ENCODE results near the gene GOLGA6A.
"Not testable (repeated sequence)": the region's sequence is repeated elsewhere in the genome, so short reads cannot be mapped to it uniquely, and the experiment has no call there.

GOLGA6A gene, protein sequence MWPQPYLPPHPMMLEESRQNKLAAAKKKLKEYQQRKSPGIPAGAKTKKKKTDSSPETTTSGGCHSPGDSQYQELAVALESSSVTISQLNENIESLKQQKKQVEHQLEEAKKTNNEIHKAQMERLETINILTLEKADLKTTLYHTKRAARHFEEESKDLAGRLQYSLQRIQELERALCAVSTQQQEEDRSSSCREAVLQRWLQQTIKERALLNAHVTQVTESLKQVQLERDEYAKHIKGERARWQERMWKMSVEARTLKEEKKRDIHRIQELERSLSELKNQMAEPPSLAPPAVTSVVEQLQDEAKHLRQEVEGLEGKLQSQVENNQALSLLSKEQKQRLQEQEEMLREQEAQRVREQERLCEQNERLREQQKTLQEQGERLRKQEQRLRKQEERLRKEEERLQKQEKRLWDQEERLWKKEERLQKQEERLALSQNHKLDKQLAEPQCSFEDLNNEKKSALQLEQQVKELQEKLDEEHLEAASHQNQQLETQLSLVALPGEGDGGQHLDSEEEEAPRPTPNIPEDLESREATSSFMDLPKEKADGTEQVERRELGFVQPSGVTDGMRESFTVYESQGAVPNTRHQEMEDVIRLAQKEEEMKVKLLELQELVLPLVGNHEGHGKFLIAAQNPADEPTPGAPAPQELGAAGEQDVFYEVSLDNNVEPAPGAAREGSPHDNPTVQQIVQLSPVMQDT

DNA sequence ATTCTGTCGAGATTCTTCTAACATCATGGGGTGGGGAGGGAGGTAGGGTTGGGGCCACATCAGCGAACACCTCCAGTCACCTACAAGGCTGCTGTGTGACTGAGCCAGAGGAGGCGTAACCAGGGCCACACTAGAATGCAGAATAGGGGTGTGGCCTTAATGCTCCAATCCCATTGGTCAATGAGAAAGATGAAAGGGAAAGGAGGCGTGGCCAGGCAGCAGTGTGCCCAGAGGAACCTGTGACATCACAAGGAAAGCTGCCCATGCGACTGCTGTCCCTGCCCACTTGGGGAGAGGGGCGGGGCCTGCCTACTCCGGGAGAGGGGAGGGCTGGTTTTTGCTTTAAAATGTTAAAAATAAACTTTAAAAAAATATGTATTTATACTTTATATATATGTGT, at the start of gene GOLGA6A:
TSS of gene GOLGA6A (minus strand) at position 101 of the 400 bp plus-strand sequence. CDS start at position 60, 41 bp downstream.
- not testable (repeated sequence) for DNase-seq (ENCODE audit: low spot score)

DNA sequence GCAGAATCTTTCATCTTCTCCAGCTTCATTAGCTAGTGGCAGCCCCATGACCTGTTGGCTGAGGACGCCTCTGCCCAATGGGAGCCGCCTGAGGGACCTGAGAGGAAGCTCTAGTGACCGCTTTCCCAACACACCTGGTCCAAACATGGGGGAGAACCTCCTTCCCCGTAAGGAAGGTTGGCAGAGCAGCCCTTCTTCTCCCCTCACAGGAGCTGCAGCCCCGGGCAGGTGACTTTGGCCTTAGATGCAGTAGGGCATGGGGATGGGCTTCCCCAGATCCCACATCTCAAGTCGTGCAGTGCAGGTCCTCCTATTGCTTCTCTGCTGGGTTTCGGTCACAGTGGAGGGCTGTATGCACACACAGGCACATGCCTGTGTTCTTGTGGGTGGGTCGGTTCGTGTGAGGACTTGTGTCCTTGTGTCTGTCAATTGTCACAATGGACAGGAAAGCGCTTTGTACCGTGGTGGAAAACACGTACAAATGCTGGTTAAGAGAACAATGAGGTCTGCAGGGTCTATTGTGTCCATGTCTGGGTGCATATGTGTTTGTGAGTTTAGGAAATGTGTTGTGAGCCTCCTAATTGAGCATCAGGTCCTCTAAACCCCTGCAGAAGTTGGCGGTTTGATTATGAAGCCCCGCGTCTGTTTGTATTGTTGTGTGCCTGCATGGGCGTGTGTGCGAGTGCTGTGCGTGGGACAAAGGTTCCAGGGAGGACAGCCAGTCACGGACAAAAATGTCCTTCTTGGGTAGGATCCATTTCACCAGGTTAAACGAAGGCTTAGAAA, 49.5 kb upstream of the GOLGA6A start:
- DNase-seq (ENCODE audit: low spot score), result no peak

DNA sequence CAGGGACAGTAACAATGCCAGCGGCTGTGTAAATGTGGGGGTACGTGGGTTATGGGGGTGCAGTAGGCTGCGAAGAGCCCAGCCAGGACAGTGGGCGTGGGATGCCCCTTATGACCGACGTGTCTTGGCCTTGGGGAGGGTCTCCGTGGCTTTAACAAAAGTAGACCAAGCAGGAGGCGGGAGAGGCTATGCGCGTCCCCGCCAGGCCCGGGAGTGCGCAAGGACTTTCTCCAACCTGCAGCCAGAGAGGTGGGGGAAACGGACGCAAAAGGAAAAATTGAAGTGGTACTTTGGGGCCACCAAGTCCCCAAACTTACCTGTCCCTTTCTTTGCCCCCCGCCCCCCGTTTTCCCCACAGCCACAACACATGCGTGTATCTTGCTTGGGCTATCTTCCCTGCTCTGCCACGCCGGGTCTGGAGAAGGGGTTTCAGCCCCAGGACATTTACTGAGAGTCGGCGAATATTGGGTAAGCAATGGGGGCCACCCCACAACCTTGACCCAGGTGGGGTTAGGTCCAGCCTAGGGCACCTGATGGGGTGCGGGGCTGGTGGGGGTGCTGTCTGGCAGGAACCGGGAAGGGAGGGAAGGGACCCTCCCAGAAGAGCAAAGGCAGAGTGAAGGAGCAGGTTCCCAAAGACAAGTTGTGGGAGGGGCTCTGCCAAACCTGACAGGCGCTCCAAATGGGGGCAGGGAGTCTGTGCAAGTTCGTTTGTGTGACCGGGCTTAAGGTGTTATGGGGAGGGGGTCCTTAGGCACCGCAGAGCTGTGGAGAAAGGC, 48.7 kb upstream of the GOLGA6A start:
- DNase-seq (ENCODE audit: low spot score), result no peak

DNA sequence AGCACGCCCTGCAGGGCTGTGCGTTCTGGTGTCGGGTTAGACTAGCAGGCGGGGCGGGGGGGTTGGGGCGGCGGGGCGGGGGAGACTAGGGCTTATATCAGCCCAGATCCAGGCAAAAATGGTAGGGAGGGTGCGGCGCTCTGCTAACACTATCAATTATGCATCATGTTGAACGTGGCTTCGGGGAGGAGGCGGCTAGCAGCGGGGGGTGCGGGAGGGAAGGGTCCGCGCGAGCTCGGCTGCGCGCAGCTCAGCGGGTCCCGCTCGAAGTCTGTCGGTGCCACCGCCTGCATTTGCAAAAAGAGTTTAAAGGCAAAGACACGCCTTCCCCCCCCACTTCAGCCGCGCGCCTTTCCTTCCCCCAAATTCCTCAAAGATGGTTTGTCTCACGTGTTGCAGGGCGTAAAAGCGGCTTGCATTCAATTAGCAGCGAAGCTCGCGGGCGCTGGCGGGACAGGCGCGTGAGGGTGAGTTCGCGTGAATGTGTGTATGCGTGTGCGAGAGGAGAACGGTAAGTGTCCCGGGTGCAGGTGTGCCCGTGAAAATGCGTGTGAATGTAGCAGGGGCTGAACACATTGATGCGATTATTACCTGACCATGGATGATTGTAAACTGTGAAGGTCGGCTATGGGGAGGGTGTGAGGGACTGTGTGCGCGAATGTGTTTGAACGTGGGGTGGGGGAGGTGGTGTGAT, 48.0 kb upstream of the GOLGA6A start, which contains the start of gene ISLR2:
TSS of gene ISLR2 (plus strand) at position 432 of the 694 bp plus-strand sequence. CDS start 2,169 bp downstream, outside the sequence.
- no peak for DNase-seq (ENCODE audit: low spot score)

DNA sequence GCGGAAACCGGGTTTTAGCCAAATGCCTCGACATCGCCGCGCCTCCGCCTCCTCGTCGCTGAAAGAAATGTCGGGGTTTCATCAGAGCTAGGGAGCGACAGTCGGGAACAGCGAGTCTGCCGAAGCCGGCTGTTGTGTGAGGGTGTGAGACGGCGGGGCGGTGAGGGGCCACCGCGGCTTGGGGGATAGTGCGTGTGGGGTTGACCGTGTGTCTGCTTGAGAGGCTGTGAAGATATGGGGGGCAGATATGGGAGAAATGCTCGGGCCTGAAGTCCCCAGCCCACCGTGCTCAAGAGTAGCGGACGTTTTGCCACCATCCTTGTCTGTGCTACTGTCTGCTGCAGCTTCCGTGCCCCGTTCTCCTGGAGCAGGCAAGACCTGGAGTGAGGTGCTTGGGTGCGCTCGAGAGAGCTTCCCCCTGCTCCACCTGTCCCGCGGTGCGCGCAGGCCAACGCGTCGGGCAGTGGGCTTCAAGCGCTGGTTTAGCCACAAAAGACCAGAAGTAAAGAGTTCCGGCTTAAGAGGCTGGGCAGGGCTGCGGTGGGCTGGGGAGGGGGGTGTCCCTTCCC, 47.3 kb upstream of the GOLGA6A start:
- no peak for DNase-seq (ENCODE audit: low spot score)

DNA sequence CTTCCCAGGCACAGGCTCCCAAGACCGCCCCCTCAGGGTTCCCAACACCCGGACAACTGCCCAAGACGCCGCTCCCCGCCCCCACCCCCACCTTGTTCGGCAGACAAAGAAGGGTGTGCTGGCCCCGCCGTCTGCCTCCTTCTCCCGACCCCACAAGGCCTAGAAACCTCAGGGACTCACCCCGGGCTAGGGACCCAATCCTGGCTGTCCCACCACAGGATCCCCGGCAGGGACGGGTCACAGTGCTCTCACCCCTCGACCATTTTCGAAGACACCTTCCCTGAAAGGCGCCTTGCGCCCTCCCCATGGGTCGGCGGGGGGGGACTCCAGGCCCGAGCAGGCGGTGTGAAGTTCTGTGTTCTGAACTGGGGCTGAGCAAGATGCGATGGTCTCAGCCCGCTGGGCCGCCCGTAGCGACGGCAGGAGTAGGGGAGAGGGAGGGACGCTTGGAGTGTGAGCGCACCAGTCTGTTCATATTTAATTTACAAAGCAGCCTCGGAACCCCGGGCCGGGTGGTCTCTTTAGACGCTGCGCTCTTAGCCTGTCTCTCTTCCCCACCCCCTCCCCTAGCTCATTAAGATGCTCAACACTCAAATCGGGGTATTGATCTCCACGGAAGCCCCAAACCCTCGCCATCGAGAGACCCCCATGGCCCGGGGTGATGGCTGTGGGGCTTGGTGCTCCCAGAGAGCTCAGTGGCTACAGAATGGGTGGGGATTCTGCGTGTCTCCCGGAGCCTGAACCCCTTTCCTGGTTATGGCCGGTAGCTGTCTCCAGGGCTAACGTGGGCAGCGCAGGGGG, 46.6 kb upstream of the GOLGA6A start:
- no peak for DNase-seq (ENCODE audit: low spot score)

DNA sequence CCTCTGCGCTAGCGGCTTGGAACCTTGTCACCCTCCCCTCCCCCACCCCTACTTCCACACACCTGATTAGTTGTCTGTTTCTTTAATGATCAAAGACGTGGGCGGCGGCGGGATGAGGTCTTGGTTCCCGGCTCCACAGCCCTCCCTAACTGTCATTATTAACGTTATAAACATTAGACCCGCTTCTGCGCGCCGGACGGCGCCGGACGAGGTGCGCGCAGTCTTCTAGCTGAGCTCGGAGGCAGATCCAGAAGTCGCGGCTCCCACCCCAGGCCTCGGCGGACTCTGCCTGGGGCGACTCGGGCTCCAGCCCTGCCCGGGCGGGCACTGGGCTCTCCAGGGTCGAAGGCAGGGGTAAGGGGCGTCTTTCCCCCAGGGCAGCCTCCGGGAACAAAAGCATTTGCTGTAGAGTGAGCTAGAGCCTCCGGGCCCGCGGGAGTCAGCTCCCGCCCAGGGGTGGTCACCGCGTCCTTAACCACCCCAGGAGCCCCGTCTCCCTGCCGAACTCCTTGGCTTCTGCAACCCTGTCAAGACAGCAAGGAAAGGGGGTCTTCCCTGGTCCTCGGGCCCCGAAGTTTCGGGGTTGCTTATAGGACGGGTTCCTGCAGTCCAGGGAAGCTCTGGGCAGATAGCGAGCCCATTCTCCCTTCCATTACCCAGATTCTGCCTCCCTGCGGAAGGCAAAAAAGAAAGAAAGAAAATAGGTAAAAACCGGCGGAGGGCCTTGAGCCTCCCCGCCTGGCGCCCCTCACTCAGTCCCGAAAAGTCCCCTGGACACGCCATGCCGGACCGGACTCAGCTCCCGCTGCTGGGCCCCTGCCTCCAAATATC, 45.8 kb upstream of the GOLGA6A start:
- DNase-seq (ENCODE audit: low spot score), result no peak

DNA sequence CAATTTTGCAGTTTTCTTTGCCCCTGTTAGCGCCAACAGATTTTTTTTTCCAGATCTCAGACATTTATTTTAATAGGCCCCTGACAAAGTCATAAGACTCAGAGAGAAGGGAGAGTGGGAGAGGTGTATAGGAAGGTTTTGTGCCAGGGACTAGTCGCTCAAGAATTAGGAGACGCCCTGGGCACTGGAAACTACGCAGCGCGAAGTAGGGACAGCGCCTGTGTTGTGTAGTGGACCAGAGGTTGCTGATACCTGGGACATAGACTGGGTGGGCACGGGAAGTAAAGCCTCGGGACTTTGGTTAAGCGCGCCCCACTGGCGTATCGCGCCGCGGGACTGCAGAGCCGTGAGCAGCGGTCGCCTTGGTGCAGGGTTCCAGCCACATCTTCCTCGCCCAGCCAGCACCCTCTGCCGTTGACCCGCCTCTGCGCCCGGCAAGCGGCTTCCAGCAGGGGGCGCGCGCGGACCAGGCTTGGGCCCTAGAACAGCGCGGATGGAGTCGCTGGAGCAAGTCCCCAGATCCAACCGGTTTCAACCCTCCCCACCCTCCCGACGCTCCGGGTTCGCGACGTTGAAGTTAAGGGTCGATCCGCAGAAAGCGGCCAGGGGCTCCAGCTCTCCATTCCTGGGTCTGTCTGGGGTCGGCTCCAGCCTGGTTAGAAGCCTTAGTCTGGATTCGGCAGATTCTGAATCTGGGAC, 45.1 kb upstream of the GOLGA6A start:
- DNase-seq (ENCODE audit: low spot score), result peak; percentile 96

DNA sequence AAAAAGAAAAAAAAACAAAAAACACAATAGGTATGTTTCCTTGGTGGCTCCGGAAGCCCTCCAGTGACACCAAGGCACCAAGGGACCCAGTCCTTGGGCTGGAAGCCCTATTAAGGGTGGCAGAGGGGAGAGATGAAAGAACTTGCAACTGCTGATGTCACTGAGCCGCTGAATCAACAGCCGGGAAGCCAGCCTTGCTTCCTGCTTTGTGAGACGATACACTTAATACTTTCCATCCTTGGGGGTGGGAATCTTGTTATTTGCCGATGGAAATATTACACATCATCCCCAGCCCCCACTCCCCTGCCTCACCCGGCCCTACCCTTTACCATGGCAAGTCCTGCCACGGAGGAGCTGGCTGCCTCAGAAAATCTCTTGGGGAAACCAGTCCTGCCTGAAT, 42.4 kb upstream of the GOLGA6A start:
- DNase-seq (ENCODE audit: low spot score), result no peak

DNA sequence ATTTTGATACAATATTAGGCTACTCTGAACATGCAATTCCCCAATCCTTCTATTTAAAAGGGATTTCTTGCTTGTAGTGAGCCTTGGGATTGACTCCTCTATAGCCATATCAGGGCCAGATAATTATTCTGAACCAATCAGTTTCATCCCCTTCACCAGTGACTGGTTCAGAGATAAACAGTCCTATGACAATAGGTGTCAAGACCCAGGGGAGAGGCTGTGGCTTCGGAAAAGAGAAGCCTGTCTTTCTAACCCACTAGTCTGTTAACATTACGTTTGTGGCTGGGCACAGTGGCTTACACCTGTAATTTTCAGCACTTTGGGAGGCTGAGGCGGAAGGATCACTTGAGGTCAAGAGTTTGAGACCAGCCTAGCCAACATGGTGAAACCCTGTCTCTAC, 41.8 kb upstream of the GOLGA6A start:
- no peak for DNase-seq (ENCODE audit: low spot score)

DNA sequence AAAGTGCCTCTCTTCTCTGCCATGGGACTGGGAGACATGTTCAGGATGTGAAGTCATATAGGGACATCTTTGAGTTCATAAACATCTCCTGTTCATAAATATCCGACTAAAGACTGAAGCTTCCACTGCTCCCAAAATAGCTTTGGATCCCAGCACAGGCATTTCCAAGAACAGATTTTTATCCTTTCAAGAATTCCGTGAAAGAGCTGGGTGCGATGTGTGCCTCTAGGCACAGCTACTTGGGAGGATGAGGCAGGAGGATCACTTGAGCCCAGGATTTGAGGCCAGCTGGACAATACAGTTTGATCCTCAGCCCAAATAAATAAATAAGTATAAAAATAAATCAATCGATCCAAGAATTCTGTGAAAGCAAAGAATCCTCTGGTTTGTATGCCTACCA, 41.3 kb upstream of the GOLGA6A start:
- DNase-seq (ENCODE audit: low spot score), result no peak

DNA sequence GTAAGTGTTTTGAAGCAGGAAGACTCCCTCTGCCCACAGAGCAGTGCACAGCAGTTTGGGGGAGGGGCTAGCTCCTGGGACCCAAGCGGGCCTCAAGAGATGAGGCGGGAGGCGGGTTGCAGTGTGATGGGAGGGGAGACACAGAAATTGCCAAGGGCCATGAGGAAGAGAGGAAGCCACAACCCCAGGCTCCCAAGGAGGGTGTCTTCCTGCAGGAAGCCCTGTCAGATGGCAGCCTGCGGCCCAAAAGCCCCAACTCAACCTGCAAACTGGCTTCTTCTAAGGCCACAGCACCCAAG, 40.7 kb upstream of the GOLGA6A start:
- no peak for DNase-seq (ENCODE audit: low spot score)

DNA sequence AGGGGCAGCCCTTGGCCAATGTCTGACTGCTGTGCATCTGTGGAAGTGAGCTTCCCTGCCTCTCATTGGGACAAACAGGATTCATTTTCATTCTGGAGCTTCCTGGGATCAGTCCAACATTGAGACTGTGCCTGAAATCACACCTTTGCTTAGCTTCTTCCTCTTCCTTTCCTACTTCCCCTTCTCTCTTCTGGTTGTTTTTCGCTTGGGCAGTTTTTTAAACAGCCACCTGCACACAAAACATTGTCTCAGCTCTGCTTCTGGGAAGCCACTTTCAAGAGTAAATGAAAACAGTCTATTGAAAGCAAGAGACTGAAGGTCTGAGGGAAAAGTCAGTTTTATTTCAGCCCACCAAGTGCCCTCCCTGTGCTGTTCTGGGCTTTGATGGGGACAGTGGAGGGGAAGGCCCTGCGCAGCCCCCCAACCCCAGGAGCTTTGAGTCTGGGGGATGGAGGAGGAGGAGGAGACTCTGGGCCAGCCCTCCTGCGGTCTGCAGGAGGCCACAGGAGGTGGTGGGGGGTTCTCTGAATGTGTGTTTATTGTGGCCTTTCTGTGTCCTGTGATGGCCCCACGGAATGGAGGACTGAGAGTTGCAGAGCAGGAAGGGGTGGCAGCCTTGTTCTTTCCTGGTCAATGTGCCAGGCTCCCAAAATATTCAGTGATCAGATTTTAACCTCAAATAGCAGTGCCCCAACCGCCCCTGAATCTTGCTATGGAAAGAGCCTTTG, 40.2 kb upstream of the GOLGA6A start:
- DNase-seq (ENCODE audit: low spot score), result no peak

DNA sequence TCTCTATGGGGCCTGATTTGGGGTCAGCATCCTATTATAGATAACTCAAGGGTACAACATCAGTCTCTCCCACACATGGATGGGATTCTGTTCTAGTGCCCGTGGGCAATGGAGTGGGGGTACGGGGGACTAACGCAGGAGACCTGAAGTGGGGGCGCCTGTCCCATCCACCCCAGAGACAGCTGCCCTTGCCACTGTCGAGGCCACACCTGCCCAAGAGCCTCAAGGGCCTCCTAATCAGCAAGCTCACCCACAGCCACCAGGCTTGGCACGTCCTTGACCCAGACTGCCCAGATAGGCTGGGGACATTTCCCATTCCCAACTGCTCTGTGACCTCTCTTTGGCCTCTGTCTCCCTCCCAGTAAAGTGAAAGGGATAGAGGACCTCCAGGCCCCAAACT, 39.5 kb upstream of the GOLGA6A start:
- DNase-seq (ENCODE audit: low spot score), result no peak

DNA sequence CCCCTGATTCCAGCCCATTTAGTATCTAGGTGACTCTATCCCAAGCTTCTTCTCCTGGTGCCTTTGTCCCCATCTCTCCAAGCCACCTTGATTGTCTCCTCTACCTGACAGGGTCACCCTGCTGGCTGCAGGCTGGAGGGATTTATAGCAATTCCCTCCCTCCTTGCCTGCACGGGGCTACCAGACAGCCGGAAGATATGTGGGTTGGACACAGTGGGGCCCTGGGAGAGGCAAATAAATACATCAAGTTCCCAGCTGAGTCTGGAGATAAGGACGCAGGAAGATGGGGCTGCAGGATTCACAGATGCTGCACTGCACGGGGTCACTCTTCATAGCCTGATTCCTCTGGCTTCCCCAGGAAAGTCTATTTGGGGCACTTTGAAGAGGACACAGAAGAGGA, 38.7 kb upstream of the GOLGA6A start:
- DNase-seq (ENCODE audit: low spot score), result no peak

DNA sequence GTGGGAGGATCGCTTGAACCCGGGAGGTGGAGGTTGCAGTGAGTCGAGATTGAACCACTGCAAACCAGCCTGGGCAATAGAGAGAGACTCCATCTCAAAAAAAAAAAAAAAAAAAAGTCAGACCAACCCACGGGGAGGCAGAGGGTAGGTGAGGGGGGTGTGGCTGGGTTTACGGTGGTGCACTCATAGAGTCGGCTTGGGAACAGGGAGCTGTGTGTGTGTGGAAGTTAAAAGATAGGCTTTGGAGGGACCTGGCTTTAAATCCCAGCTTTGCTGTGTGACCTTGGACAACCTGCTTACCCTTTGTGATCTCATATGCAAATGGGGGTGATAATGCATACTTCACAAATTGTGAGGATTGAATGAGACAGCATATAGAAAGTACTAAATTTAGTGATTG, 38.1 kb upstream of the GOLGA6A start:
- DNase-seq (ENCODE audit: low spot score), result no peak

DNA sequence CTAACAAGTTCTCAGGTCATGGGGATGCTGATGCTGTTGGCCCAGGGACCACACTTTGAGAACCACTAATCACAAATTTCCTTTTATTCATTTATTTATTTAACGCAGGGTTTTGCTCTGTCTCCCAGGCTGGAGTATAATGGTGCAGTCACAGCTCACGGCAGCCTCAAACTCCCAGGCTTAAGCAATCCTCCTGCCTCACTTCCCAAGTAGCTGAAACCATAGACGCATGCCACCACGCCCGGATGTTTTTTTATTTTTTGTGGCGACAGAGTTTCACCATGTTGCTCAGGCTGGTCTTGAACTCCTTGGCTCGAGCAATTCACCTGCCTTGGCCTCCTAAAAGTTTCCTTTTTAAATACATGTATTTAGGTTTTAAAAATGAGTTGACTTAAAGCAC, 27.4 kb upstream of the GOLGA6A start:
- DNase-seq (ENCODE audit: low spot score), result no peak

DNA sequence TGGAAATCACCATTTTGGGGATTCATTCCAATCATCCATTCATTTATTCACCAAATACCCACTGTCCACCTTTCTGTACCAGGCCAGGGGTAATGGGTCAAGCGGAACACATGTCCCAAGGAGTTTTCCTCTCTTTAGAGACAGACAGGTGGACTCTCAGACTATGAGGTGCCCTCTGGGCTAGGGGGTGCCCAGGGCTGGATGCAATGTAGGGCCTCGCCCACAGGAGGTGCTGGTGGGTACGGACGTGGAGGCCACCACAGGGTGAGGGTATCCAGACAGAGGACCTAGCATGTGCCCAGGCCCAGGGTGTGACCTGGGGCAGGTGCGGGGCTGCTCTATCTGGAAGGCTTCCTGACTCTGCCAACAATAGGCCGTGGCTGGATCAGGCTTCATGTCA, 26.3 kb upstream of the GOLGA6A start:
- DNase-seq (ENCODE audit: low spot score), result not testable (repeated sequence)

All from HuH-7 (cell line).